NCI-H446 (cell line): ENCODE data around the gene EHD1.

ENCODE experiments used
- DNase-seq, 2 experiments: peaks; one replicate each; lab custom pipeline; 2025; lab: John Stamatoyannopoulos, UW

The EHD1 gene

GRCh38 chr11:64872790-64873488 is 5.5 kb downstream of the EHD1 start:
- no peak for DNase-seq

DNA sequence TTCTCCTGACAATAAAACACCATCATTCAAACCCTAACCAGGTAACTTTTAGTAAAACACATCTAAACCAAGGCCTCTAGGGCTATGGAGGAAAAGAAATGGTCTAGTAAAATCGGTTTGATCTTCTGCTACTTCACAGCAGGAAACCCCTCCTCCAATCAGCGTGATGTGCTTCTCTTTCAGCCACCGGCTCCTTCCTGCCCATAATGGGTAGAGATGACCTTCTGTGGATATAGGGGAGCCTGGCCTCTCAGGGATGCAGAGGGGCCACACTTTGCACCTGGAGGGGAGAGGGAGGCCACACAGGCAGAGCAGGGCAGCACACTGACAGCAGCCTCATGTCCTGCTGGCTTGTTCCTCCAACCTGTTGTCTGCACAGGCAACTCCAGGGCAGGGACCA is 6.9 kb downstream of the EHD1 start:
- no peak for DNase-seq

DNA sequence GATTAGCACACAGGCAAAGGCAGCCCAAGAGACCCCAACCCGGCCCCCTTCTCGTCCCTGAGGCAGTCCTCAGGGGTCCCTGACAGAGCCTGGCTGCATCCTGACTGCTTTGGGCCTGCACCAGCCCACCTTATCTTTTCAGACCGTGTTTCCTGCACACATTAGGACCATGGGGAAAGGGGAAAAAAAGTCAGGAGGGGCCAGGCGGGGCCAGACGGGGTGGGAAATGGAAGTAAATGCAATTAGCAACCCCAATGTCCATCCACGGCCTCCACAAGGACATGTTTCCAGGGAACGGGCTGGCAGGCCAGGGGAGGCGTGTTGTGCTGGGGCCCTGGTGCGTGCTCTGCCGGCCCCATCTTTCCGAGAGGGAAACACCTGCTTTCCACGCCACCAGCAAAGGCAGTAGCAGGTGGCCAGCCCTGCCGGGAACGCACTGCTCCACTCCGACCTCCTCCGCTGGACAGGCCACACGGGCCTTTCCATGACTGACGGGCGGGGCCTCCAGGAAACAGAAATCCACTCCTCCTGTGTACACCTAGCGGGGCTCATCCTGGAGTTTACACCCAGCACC is 7.4 kb downstream of the EHD1 start:
- DNase-seq, result no peak

DNA sequence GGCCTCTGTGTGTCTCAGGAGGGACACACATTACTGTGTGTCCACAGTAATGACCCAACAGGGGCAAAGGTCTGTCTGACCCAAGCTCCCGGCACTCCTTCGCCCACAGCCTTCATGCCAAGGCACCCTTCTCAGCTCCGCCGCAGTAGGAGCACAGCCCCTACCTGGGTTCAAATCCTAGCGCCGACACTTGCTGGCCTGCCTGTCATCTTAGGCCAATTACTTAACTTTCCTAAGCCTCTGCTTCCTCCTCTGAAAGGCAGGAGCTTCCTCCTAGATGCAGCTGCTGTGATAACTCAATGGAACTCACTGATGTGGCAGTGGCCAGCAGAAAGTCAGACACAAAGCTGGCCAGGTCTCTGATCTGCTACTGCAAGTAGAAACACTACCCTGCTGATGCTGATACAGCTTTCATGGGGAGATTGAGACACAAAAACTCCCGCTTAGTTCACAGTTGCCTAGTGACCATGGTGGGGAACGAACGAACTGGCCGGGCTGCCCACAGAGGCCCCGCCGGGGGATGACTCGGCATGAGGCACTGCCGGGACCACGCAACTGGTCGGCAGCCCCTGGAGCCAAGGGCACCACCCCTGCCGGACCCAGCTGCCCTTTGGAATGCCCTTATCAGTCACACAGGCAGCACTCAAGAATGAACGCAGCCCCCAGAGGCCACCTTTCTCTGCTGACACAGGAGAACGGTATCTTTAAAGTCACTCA is 8.1 kb downstream of the EHD1 start:
- no peak for DNase-seq

GRCh38 chr11:64869571-64870175 is 8.7 kb downstream of the EHD1 start:
- no peak for DNase-seq

- DNase-seq, result peak; percentile 42 to 78
Observed at GRCh38 chr11:64868904-64869570, 9.4 kb downstream of the EHD1 start.

DNA sequence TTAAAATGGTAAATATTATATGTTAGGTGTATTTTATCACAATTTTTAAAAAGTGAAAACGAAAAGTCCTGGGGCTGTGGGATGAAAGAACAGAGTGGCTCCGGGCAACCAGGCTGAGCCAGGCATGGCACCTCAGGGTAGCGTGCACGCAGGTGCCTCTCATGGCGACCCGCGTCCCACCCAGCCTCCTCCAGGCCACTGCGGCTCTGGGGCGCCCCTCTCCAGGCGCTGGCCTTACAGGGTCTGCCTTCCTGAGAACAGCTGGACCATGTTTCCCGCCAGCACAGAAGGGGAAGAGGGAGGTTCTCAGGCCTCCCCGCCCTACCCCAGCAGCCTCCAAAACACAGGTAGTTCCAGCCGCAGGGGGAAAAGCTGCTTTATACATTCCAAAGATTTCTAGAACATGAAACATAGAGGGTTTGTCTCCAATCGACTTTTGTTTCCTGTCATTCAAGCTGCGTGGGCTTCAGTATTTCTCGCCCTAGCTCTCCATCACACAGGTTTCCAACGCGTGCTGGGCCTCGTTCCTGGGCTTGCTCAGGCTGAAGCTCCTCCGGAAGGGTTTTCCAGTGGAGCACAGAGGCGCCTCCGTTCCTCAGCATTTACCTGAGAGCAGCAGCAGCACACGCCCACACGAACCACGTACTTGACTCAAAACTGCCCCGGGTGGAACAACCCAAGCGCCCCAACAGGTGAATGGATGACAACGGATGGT is 10.5 kb downstream of the EHD1 start:
- no peak for DNase-seq

GRCh38 chr11:64866173-64866491 is 12.3 kb downstream of the EHD1 start:
- DNase-seq, result no peak

DNA sequence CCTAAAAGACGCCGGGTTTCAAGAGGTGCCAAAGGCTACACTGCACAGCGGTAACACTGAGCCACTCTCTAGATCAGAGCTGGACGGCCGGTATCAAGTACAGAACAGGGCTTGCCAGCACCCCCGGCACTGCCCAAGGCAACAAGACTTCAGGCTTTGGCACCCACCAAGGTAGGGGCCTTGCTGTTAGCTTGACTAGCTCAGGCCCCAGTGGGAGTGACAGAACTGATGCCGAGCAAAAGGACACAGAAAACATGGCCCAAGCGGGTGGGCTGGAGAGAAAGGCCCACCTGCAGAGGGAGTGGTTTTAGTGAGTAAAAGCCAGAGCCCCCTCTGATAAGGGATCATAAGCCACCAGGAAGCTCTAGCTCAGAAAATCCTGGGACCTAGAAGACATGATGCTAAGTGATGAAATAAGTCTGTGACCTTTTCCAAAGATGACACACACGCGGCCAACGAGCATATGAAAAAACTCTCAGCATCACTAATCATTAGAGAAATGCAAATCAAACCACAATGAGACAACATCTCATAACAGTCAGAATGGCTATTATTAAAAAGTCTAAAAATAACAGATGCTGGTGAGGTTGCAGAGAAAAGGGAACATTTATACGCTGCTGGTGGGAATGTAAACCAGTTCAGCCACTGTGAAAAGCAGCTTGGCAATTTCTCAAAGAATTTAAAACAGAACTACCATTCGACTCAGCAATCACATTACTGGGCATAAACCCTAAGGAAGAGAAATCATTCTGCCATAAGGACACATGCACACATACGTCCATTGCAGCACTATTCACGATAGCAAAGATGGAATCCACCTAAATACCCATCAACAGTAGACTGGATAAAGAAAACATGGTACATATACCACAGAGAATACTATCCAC is 12.9 kb downstream of the EHD1 start:
- no peak for DNase-seq

DNA sequence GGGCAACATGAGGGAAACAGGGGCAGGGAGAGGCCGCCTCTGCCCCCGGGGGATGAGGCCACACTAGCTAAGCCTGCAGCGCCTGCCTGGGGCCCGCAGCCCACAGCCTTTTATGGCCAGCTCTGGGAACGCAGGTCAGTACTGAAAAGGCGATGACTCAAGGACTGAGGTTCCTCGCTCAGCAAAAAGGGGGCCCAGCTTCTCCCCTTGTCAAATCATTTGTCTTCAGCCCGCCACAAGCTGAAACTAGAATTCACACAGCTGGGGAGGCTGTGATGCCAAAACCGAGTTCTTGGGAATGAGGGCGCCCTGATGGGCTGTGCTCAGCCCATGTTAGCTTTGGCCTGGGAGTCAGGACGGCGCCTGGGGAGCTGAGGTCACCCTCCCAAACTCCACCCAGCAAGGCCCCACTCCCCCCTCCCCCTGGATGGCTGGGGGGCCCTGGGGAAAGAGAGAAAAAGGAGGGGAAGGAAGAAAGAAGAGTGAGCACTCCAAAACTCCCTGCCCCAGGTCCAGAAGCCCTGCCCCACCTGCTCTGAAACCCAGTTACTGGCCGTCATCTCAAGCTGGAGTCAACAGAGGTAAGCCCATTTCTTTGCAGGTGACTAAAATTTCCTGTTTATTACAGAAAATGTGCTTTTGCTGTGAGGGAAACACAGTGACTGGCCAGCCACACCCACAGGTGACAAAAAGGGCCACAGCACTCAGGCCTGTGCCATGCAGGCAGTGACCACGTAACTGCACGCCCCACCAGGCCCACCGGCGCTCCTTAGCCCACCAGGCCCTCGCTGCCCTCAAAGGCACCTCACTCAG is 13.7 kb downstream of the EHD1 start:
- peak in 1 of 2 experiments; percentile 54 for DNase-seq

DNA sequence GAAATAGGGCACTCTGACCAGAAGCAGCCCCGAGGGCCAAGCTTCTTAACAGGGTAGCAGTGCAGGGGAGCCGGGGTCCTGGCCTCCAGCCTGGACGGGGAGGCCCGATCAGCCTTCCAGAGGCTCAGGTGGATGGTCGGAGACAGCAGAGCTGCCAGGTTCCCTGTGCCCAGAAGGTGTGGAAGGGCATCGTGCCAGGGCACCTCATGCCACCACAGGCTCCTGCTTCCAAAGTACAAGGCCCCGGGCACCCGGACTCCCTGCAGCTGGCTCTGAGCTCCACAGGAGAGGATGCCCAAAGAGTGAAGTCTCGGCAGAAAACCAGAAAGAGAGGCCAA is 14.3 kb downstream of the EHD1 start:
- peak in 1 of 2 experiments; percentile 54 for DNase-seq

- DNase-seq, result peak; percentile 65 to 74
Observed at GRCh38 chr11:64863391-64864060, 14.9 kb downstream of the EHD1 start.

GRCh38 chr11:64862987-64863390 is 15.4 kb downstream of the EHD1 start:
- peak; percentile 45 to 63 for DNase-seq

DNA sequence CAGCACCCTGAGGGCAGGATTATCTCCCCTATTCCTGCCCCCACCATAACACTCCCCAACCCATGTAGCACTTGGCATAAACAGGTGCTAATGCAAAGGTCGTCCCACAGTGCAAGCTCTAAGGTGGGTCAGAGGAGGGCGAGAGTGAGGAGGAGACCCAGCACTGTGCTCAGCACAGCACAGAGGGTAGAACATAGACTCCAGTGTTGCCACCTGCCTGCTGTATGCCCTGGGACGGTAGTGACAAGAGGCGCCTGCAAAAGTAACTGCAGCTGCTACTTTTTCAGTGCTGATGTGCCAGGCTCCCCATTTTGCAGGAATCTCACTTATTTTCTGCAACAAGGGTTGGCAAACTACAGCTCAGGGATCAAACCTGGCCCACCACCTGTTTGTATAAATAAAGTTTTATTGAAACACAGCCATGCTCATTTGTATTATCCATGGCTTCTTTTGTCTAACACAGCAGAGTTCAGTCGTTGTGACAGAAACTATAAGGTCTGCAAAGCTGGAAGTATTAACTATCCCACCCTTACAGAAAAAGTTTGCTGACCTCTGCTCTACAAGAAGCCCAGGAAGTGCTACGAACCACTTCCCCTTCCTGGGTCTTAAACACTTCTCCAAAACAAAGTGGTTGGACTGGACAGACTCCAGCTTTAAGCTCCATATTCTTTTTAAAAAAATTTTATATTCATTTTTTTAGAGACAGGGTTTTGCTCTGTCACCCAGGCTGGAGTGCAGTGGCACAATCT is 17.0 kb downstream of the EHD1 start:
- no peak for DNase-seq

- no peak for DNase-seq
Observed at GRCh38 chr11:64859542-64860414, 18.6 kb downstream of the EHD1 start.

DNA sequence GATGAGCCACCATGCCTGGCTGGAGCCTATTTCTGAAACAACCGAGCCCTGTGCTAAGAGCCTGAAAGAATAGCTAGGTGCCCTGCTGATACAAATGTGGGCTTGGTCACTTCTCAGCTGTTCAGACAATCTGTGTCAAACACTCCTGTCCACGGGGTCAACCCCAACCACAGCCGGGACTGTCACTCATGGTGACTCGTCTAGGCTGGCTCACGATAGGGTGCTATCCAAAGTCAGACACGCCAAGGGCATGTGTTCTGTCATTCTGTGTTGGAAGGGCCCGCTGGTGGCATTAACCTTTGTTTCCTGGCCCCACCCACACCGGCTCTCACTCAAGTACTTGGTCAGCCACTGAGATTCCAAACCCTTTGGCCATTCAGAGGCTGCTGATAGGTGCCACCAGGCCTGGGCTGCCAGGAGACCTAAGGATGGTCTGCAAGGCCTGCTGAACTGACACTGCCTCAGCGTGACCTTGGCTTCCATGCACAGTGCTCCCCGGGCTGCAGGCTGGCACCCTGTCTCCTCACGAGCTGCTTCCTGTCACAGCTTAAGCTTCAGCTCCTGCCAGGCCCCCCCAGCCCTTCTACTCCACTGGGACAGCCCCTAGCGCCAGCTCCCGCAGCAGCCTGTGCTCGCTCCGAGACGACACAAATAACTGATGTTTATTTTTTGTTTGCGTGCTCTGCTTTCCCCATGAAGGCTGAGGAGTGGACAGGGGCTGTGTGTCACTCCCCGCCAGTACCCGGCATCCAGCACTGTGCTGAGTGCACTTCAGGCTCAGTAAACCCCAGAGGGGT is 19.8 kb downstream of the EHD1 start:
- no peak for DNase-seq

DNA sequence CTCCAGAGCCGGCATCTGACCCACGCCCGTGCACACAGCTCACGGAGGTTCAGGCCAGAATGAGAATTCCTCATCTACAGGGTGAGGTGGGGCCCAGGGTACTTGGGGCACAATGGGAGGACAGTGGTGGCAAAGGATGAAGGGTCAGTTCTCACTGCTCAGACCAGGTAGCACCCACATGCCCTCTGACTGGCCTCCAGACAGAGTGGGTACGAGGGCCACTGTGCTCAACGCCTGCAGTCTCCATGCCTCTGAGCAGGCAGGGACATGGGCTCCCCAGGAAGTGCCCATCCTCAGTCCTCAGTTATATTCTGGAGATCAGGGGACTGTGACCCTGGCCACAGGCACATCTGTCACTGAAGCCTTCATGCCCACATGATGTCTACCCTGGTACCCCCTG is 20.9 kb downstream of the EHD1 start:
- DNase-seq, result no peak
